HepG2 (cell line): ENCODE data around the gene XRCC5. TPM values are rescaled to one million over a fixed set of nuclear protein-coding genes. Genes with fewer than 3 reads are reported as not detected.

Source experiments
- AGO1 ChIP-seq: fragments of 200-400 bp; formaldehyde crosslinking; IDR thresholded peaks from 2 replicates; pipeline ENCODE4 v1.6.1; 2017; ENCODE audit warnings: mild to moderate bottlenecking, low read depth, low read length, moderate library complexity; ENCODE audit not compliant: poor library complexity, severe bottlenecking
- AHR ChIP-seq: IDR thresholded peaks from 2 replicates; pipeline ENCODE4 v1.6.1; 2018; ENCODE audit warnings: missing genetic modification reagents, missing compliant biosample characterization
- ATF3 ChIP-seq: sonication (generic); formaldehyde crosslinking; IDR thresholded peaks from 2 replicates; pipeline ENCODE4 v1.4.0; 2020; ENCODE audit warnings: missing genetic modification reagents
- CHCHD3 ChIP-seq: sonication (generic); formaldehyde crosslinking; IDR thresholded peaks from 2 replicates; pipeline ENCODE4 v1.8.0; 2022; ENCODE audit warnings: mild to moderate bottlenecking, missing genetic modification reagents, moderate library complexity
- DDIT3 ChIP-seq: sonication (generic); formaldehyde crosslinking; IDR thresholded peaks from 2 replicates; pipeline ENCODE4 v1.4.0; 2020; ENCODE audit warnings: mild to moderate bottlenecking, missing genetic modification reagents
- GZF1 ChIP-seq: sonication (generic); formaldehyde crosslinking; IDR thresholded peaks from 2 replicates; pipeline ENCODE4 v1.5.1; 2020; ENCODE audit warnings: mild to moderate bottlenecking, missing genetic modification reagents
- HOXA3 ChIP-seq: sonication (generic); formaldehyde crosslinking; IDR thresholded peaks from 2 replicates; pipeline ENCODE4 v1.5.0; 2020; ENCODE audit warnings: missing genetic modification reagents
- IRX3 ChIP-seq: sonication (generic); formaldehyde crosslinking; IDR thresholded peaks from 2 replicates; pipeline ENCODE4 v1.8.1; 2023; ENCODE audit warnings: mild to moderate bottlenecking, low read depth, missing genetic modification reagents, borderline replicate concordance
- KLF15 ChIP-seq: sonication (generic); formaldehyde crosslinking; IDR thresholded peaks from 2 replicates; pipeline ENCODE4 v1.8.1; 2023; ENCODE audit warnings: borderline replicate concordance, mild to moderate bottlenecking, inconsistent platforms, missing genetic modification reagents, mixed read lengths
- MXD1 ChIP-seq: sonication (generic); formaldehyde crosslinking; IDR thresholded peaks from 2 replicates; pipeline ENCODE4 v1.4.0; 2020; ENCODE audit warnings: mild to moderate bottlenecking, missing genetic modification reagents
- REPIN1 ChIP-seq: sonication (generic); formaldehyde crosslinking; IDR thresholded peaks from 2 replicates; pipeline ENCODE4 v1.8.0; 2022; ENCODE audit warnings: missing genetic modification reagents, low read depth, mild to moderate bottlenecking, borderline replicate concordance
- REXO4 ChIP-seq: sonication (generic); formaldehyde crosslinking; IDR thresholded peaks from 2 replicates; pipeline ENCODE4 v1.8.0; 2022; ENCODE audit warnings: missing genetic modification reagents, mild to moderate bottlenecking, borderline replicate concordance
- RNF2 ChIP-seq: fragments of 450-650 bp; conservative IDR thresholded peaks from 2 replicates; pipeline ENCODE4 v1.6.1; 2016; ENCODE audit warnings: low read depth
- SRSF9 ChIP-seq: fragments of 200-400 bp; formaldehyde crosslinking; IDR thresholded peaks from 2 replicates; pipeline ENCODE4 v1.6.1; 2018; ENCODE audit warnings: borderline replicate concordance, mild to moderate bottlenecking, low read depth, low read length; ENCODE audit not compliant: insufficient read depth, poor library complexity, severe bottlenecking
- STAT5B ChIP-seq: sonication (generic); formaldehyde crosslinking; IDR thresholded peaks from 2 replicates; pipeline ENCODE4 v1.4.0; 2020; ENCODE audit warnings: missing genetic modification reagents
- THAP11 ChIP-seq: IDR thresholded peaks from 2 replicates; pipeline ENCODE4 v1.6.1; 2016; ENCODE audit warnings: missing biosample characterization, missing genetic modification reagents
- YEATS4 ChIP-seq: sonication (generic); formaldehyde crosslinking; IDR thresholded peaks from 2 replicates; pipeline ENCODE4 v1.4.0; 2020; ENCODE audit warnings: missing genetic modification reagents, borderline replicate concordance
- ZFX ChIP-seq: sonication (generic); formaldehyde crosslinking; IDR thresholded peaks from 2 replicates; pipeline ENCODE4 v1.4.0; 2020; ENCODE audit warnings: mild to moderate bottlenecking, low read depth, missing genetic modification reagents, moderate library complexity
- ZGPAT ChIP-seq: IDR thresholded peaks from 2 replicates; pipeline ENCODE4 v1.6.1; 2016; ENCODE audit warnings: mild to moderate bottlenecking
- ZNF33B ChIP-seq: sonication (generic); formaldehyde crosslinking; IDR thresholded peaks from 2 replicates; pipeline ENCODE4 v1.5.1; 2020; ENCODE audit warnings: mild to moderate bottlenecking, missing genetic modification reagents
- ZNF510 ChIP-seq: sonication (generic); formaldehyde crosslinking; IDR thresholded peaks from 2 replicates; pipeline ENCODE4 v1.4.0; 2020; ENCODE audit warnings: low read depth, mild to moderate bottlenecking, missing genetic modification reagents
- ZNF549 ChIP-seq: sonication (generic); formaldehyde crosslinking; IDR thresholded peaks from 2 replicates; pipeline ENCODE4 v1.5.0; 2020; ENCODE audit warnings: missing genetic modification reagents
- ZNF589 ChIP-seq: sonication (generic); formaldehyde crosslinking; conservative IDR thresholded peaks from 2 replicates; pipeline ENCODE4 v1.8.0; 2022; ENCODE audit warnings: mild to moderate bottlenecking, moderate library complexity, missing genetic modification reagents
- ZNF652 ChIP-seq: IDR thresholded peaks from 2 replicates; pipeline ENCODE4 v1.6.1; 2016; ENCODE audit warnings: low read depth, borderline replicate concordance
- ZNF670 ChIP-seq: sonication (generic); formaldehyde crosslinking; IDR thresholded peaks from 2 replicates; pipeline ENCODE4 v1.8.0; 2022; ENCODE audit warnings: mild to moderate bottlenecking, missing genetic modification reagents, borderline replicate concordance
- ZNF678 ChIP-seq: sonication (generic); formaldehyde crosslinking; IDR thresholded peaks from 2 replicates; pipeline ENCODE4 v1.4.0; 2020; ENCODE audit warnings: mild to moderate bottlenecking, missing genetic modification reagents
- ZNF83 ChIP-seq: sonication (generic); formaldehyde crosslinking; IDR thresholded peaks from 2 replicates; pipeline ENCODE4 v1.4.0; 2020; ENCODE audit warnings: missing genetic modification reagents, mild to moderate bottlenecking, borderline replicate concordance
- polyA plus RNA-seq, 8 experiments: library from polyadenylated mRNA; depleted of rRNA in 3 of 8; stranded (reverse) in 7 of 8; unstranded in 1 of 8; fragments of >200 nt; fragmentation: Illumina TruSeq in 4 of 8; extraction: Trizol in 4 of 8; gene quantifications; 2 replicates each; pipeline versions ENCODE4 v1.2.1 to v1.2.3, GENCODE V29; 2011 to 2016; ENCODE audit warnings: low read depth in 4 of 8, missing spikeins in 1 of 8, mixed read lengths in 1 of 8; ENCODE audit not compliant: insufficient read depth in 1 of 8
- total RNA-seq, 5 experiments: library from RNA; depleted of rRNA; stranded (reverse); fragments of >200 nt; fragmentation: Illumina TruSeq; extraction: Trizol; gene quantifications; 2 replicates each; pipeline ENCODE4 v1.2.3, GENCODE V29; 2016; ENCODE audit warnings: low read depth in 1 of 5

The XRCC5 gene
- total and polyA plus RNA-seq, 2 of the 13 experiments (the other 11 are each of a cell fraction or from before 2014, with no cell fraction given) = 264 to 454 TPM

- TF ChIP-seq YEATS4 (CRISPR knock-in tag) = peak; percentile 98
- TF ChIP-seq HOXA3 (CRISPR knock-in tag) = peak; percentile 96
- peak; percentile 93 for TF ChIP-seq MXD1 (CRISPR knock-in tag)
- TF ChIP-seq ZNF83 (CRISPR knock-in tag) = peak; percentile 97
- TF ChIP-seq ZNF33B (CRISPR knock-in tag) = peak; percentile 97
- TF ChIP-seq REPIN1 (CRISPR knock-in tag) = peak; percentile 93
- TF ChIP-seq SRSF9 = no peak
- TF ChIP-seq ZNF652 (CRISPR knock-in tag) = 0 out of 2 replicates have a peak, but pooled peaks have one; percentile 12
- TF ChIP-seq GZF1 (CRISPR knock-in tag) = peak; percentile 89; the same call in 1 of the 2 replicates
- no peak for TF ChIP-seq REXO4 (CRISPR knock-in tag)
- peak; percentile 85; the same call in 1 of the 2 replicates for TF ChIP-seq RNF2
- TF ChIP-seq AGO1 = peak; percentile 94
- TF ChIP-seq ZNF589 (CRISPR knock-in tag) = no peak
- TF ChIP-seq ZNF678 (CRISPR knock-in tag) = peak; percentile 57; the same call in 1 of the 2 replicates
- peak; percentile 88 for TF ChIP-seq ZGPAT
- TF ChIP-seq STAT5B = 0 out of 2 replicates have a peak, but pooled peaks have one; percentile 14
- TF ChIP-seq CHCHD3 (CRISPR knock-in tag) = 0 out of 2 replicates have a peak, but pooled peaks have one; percentile 62
- TF ChIP-seq ZNF549 = peak; percentile 29; the same call in 1 of the 2 replicates
- no peak for TF ChIP-seq KLF15 (CRISPR knock-in tag)
- TF ChIP-seq THAP11 (CRISPR knock-in tag) = peak; percentile 97
- peak; percentile 87 for TF ChIP-seq AHR
- peak; percentile 72; the same call in 1 of the 2 replicates for TF ChIP-seq IRX3 (CRISPR knock-in tag)
- peak; percentile 88; the same call in 1 of the 2 replicates for TF ChIP-seq ZNF670
- peak; percentile 75 for TF ChIP-seq ATF3 (CRISPR knock-in tag)
- TF ChIP-seq ZNF510 = 0 out of 2 replicates have a peak, but pooled peaks have one; percentile 71
- TF ChIP-seq ZFX = peak; percentile 100
- TF ChIP-seq DDIT3 (CRISPR knock-in tag) = no peak; the same call in 1 of the 2 replicates
Observed at GRCh38 chr2:216108967-216109921, at the start of gene XRCC5 (continued).
